ENCODE data around the gene SUMO3. TPM values are rescaled to one million over a fixed set of nuclear protein-coding genes. Genes with fewer than 3 reads are reported as not detected.

SUMO3 gene
- total RNA-seq, 1 donor from 2014 or later, result 69.0 TPM

DNA sequence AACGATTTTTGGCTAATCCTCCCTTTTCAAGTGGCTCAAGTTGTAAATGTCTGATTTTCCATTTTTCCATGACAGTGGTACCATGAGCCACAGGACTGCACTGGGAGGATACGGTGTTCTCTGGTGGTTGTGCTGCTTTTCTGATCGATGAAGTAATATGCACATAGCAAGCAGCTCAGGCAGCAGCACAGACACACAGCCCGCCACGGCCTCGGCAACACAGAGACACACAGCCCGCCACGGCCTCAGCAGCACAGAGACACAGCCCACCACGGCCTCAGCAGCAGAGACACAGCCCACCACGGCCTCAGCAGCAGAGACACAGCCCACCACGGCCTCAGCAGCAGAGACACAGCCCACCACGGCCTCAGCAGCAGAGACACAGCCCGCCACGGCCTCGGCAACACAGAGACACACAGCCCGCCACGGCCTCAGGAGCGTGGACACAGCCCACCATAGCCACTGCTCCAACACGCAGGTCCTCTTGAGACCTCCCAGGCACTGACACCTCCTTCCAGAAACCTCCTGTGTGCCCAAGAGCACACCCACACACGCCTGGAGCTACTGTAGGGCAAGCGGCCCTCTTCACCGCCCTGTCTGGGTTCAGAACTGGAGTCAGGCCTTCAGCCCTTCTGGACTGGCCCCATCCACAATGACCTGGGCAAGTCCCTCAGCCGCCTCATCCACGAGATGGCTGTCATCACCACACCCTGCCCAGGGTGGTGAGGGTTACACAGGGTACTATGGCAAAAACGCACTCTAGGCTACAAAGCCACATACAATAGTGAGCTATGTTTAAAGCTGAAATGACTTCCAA, 45.2 kb upstream of the SUMO3 start:
- Mint-ChIP-seq H3K4me1 (ENCODE audit: unreplicated experiment) (peaks cover 16% of the 10 kb centered on the region), H3K4me3 (ENCODE audit: unreplicated experiment) (peak overlapping the region; percentile 13), H3K27me3 (ENCODE audit: unreplicated experiment) (peaks cover 9% of the 10 kb centered on the region), H3K36me3 (ENCODE audit: low read depth, unreplicated experiment) (peaks cover 46% of the 10 kb centered on the region), H3K27ac (ENCODE audit: unreplicated experiment) (no peak overlapping the region), H3K9me3 (ENCODE audit: unreplicated experiment) (no peaks in the 10 kb centered on the region)
- TF ChIP-seq, protein P1, sequence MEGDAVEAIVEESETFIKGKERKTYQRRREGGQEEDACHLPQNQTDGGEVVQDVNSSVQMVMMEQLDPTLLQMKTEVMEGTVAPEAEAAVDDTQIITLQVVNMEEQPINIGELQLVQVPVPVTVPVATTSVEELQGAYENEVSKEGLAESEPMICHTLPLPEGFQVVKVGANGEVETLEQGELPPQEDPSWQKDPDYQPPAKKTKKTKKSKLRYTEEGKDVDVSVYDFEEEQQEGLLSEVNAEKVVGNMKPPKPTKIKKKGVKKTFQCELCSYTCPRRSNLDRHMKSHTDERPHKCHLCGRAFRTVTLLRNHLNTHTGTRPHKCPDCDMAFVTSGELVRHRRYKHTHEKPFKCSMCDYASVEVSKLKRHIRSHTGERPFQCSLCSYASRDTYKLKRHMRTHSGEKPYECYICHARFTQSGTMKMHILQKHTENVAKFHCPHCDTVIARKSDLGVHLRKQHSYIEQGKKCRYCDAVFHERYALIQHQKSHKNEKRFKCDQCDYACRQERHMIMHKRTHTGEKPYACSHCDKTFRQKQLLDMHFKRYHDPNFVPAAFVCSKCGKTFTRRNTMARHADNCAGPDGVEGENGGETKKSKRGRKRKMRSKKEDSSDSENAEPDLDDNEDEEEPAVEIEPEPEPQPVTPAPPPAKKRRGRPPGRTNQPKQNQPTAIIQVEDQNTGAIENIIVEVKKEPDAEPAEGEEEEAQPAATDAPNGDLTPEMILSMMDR (IDR thresholded peaks at IDR 0.05; ENCODE audit: unreplicated experiment), result no peak
- no peak for DNase-seq (ENCODE audit: low spot score)

GRCh38 chr21:44858791-44859190, 40.9 kb upstream of the SUMO3 start:
- no peaks in the 10 kb centered on the region for H3K9me3 Mint-ChIP-seq (ENCODE audit: unreplicated experiment)
- H3K4me1 Mint-ChIP-seq (ENCODE audit: unreplicated experiment), result no peaks in the 10 kb centered on the region
- no peak overlapping the region for H3K27ac Mint-ChIP-seq (ENCODE audit: unreplicated experiment)
- peaks cover 3% of the 10 kb centered on the region for H3K27me3 Mint-ChIP-seq (ENCODE audit: unreplicated experiment)
- peak overlapping the region; percentile 25 for H3K4me3 Mint-ChIP-seq (ENCODE audit: unreplicated experiment)
- no peak for DNase-seq (ENCODE audit: low spot score)
- TF ChIP-seq, protein P1 (IDR thresholded peaks at IDR 0.05; ENCODE audit: unreplicated experiment), result no peak
- H3K36me3 Mint-ChIP-seq (ENCODE audit: low read depth, unreplicated experiment), result peaks cover 55% of the 10 kb centered on the region

- peaks cover 54% of the 10 kb centered on the region for H3K36me3 Mint-ChIP-seq (ENCODE audit: low read depth, unreplicated experiment)
- no peak overlapping the region for H3K4me3 Mint-ChIP-seq (ENCODE audit: unreplicated experiment)
- no peaks in the 10 kb centered on the region for H3K4me1 Mint-ChIP-seq (ENCODE audit: unreplicated experiment)
- TF ChIP-seq, protein P1 (IDR thresholded peaks at IDR 0.05; ENCODE audit: unreplicated experiment), result no peak
- H3K27ac Mint-ChIP-seq (ENCODE audit: unreplicated experiment), result no peak overlapping the region
- H3K27me3 Mint-ChIP-seq (ENCODE audit: unreplicated experiment), result peaks cover 3% of the 10 kb centered on the region
- DNase-seq (ENCODE audit: low spot score), result no peak
- no peaks in the 10 kb centered on the region for H3K9me3 Mint-ChIP-seq (ENCODE audit: unreplicated experiment)
Observed at GRCh38 chr21:44858291-44858690, 40.4 kb upstream of the SUMO3 start.

- Mint-ChIP-seq H3K9me3 (ENCODE audit: unreplicated experiment) (no peaks in the 10 kb centered on the region), H3K36me3 (ENCODE audit: low read depth, unreplicated experiment) (peaks cover 58% of the 10 kb centered on the region), H3K27ac (ENCODE audit: unreplicated experiment) (no peak overlapping the region), H3K4me1 (ENCODE audit: unreplicated experiment) (no peaks in the 10 kb centered on the region), H3K27me3 (ENCODE audit: unreplicated experiment) (peaks cover 3% of the 10 kb centered on the region), H3K4me3 (ENCODE audit: unreplicated experiment) (no peak overlapping the region)
- TF ChIP-seq, protein P1 (IDR thresholded peaks at IDR 0.05; ENCODE audit: unreplicated experiment), result no peak
- DNase-seq (ENCODE audit: low spot score), result no peak
Observed at GRCh38 chr21:44857127-44857892, 39.4 kb upstream of the SUMO3 start.

DNA sequence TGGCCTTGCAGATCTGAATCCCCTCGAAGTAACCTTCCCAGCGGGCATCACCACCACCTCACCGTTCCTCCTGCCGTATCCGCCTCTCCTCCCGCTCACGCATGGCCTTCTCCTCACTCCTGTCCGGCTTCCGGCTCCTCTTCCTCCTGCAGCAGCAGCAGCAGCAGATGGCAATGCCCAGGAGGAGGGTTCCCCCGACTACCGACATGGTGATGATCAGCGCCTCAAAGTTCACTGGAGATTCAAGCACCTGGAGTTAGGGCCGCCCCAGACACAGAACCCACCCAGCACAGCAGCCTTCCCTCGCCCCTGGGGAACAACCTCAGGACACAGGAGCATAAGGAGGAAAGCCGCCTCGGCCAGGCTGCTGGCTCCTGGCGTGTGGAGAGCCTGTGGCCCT, 38.3 kb upstream of the SUMO3 start:
- TF ChIP-seq, protein P1 (IDR thresholded peaks at IDR 0.05; ENCODE audit: unreplicated experiment), result no peak
- Mint-ChIP-seq H3K36me3 (ENCODE audit: low read depth, unreplicated experiment) (peaks cover 56% of the 10 kb centered on the region), H3K27me3 (ENCODE audit: unreplicated experiment) (no peaks in the 10 kb centered on the region), H3K27ac (ENCODE audit: unreplicated experiment) (no peak overlapping the region), H3K4me1 (ENCODE audit: unreplicated experiment) (no peaks in the 10 kb centered on the region), H3K9me3 (ENCODE audit: unreplicated experiment) (no peaks in the 10 kb centered on the region), H3K4me3 (ENCODE audit: unreplicated experiment) (peak overlapping the region; percentile 65)
- DNase-seq (ENCODE audit: low spot score), result no peak

Measured in endothelial cell (in vitro differentiated cells).